GM18508 (cell line): ENCODE data around the gene CYBRD1.
"Not testable (repeated sequence)": the region's sequence is repeated elsewhere in the genome, so short reads cannot be mapped to it uniquely, and the experiment has no call there.

ENCODE experiments used
- ATAC-seq: cut with Tn5 transposase; IDR thresholded peaks from one replicate; pipeline ENCODE4 v1.9.1; 2021; ENCODE audit warnings: moderate number of reproducible peaks; ENCODE audit not compliant: insufficient read depth, unreplicated experiment

The CYBRD1 gene

GRCh38 chr2:171522052-171522787 lies at the start of gene CYBRD1:
CYBRD1 (plus strand) TSS chr2:171522474; CDS start chr2:171522546, 72 bp downstream.
- no peak for ATAC-seq

- ATAC-seq, result no peak
These were observed 46.3 kb upstream of the CYBRD1 start for GRCh38 chr2:171475979-171476378.

- no peak for ATAC-seq
These were observed 43.9 kb upstream of the CYBRD1 start for GRCh38 chr2:171478345-171478744.

GRCh38 chr2:171479154-171479814 lies 43.0 kb upstream of the CYBRD1 start:
- no peak for ATAC-seq

- ATAC-seq, result no peak
These were observed 41.4 kb upstream of the CYBRD1 start for GRCh38 chr2:171480908-171481307.

GRCh38 chr2:171482308-171482707 lies 40.0 kb upstream of the CYBRD1 start:
- ATAC-seq, result no peak

- no peak for ATAC-seq
These were observed 39.4 kb upstream of the CYBRD1 start for GRCh38 chr2:171482877-171483276.

GRCh38 chr2:171483793-171484192 lies 38.5 kb upstream of the CYBRD1 start:
- no peak for ATAC-seq

GRCh38 chr2:171485116-171485515 lies 37.2 kb upstream of the CYBRD1 start:
- no peak for ATAC-seq

- ATAC-seq, result no peak
These were observed 35.1 kb upstream of the CYBRD1 start for GRCh38 chr2:171487201-171487600.

- no peak for ATAC-seq
These were observed 34.4 kb upstream of the CYBRD1 start for GRCh38 chr2:171487803-171488259.

GRCh38 chr2:171490577-171490976 lies 31.7 kb upstream of the CYBRD1 start:
- no peak for ATAC-seq

GRCh38 chr2:171491292-171491691 lies 31.0 kb upstream of the CYBRD1 start:
- ATAC-seq, result no peak

GRCh38 chr2:171492664-171493063 lies 29.6 kb upstream of the CYBRD1 start:
- ATAC-seq, result no peak

GRCh38 chr2:171497664-171498063 lies 24.6 kb upstream of the CYBRD1 start:
- not testable (repeated sequence) for ATAC-seq

- ATAC-seq, result no peak
These were observed 16.9 kb upstream of the CYBRD1 start for GRCh38 chr2:171505374-171505773.

- no peak for ATAC-seq
These were observed 12.1 kb upstream of the CYBRD1 start for GRCh38 chr2:171509945-171510731.

- ATAC-seq, result no peak
These were observed 10.3 kb upstream of the CYBRD1 start for GRCh38 chr2:171512014-171512413.

- no peak for ATAC-seq
These were observed 9.5 kb upstream of the CYBRD1 start for GRCh38 chr2:171512683-171513195.

- no peak for ATAC-seq
These were observed 8.5 kb upstream of the CYBRD1 start for GRCh38 chr2:171513719-171514160.
